Measurements from ENCODE around the gene RDH16.
A peak's percentile ranks its signal among the peaks of the same experiment; 100 is the strongest.

RDH16 gene

GRCh38 chr12:56957229-56958052 lies at the start of gene RDH16:
Gene RDH16, minus strand, starts transcription at chr12:56957608. Its CDS starts 146 bp downstream, at chr12:56957462.
- Histone ChIP-seq H3K4me3 (no peak within 1 kb of the TSS), H3K27me3 (no peaks in the 10 kb centered on the region), H3K4me1 (peaks cover 0 to 22% (median 0%) of the 10 kb centered on the region in 10 experiments; a peak in 7 of 20 replicates), H3K4me2 (no peak within 1 kb of the TSS), H4K20me1 (no peaks in the 10 kb centered on the region), H3K36me3 (no peaks in the 10 kb centered on the region), H3K9ac (no peak within 1 kb of the TSS), H3K27ac (no peak within 1 kb of the TSS), H3K9me3 (replicated peaks in 1 of 11) (peaks cover 10 to 22% (median 15%) of the 10 kb centered on the region in 11 experiments; a peak in 21 of 22 replicates)
- no peak for TF ChIP-seq Cebpa-rat (IDR thresholded peaks at IDR 0.05)

- no peaks in the 10 kb centered on the region for H3K27me3 ChIP-seq
- H3K4me1 ChIP-seq = peaks cover 12 to 48% (median 22%) of the 10 kb centered on the region in 10 experiments
- peak overlapping the region; percentile 73 to 96 (median 91); a peak in 18 of 20 replicates for H3K4me3 ChIP-seq
- H3K27ac ChIP-seq = peak overlapping the region in 9 of 11 experiments; percentile 0 to 93 (median 43); a peak in 13 of 22 replicates
- no peaks in the 10 kb centered on the region for H3K9me3 ChIP-seq (replicated peaks in 1 of 11)
- no peak for TF ChIP-seq Cebpa-rat (IDR thresholded peaks at IDR 0.05)
- H3K36me3 ChIP-seq = peaks cover 28 to 31% (median 30%) of the 10 kb centered on the region in 11 experiments
- H3K4me2 ChIP-seq = peak overlapping the region; percentile 33 to 70 (median 59); a peak in 20 of 22 replicates
- peaks cover 11 to 40% (median 32%) of the 10 kb centered on the region in 11 experiments; a peak in 21 of 22 replicates for H4K20me1 ChIP-seq
- H3K9ac ChIP-seq = peak overlapping the region; percentile 9 to 98 (median 96); a peak in 18 of 22 replicates
These were observed 49.5 kb upstream of the RDH16 start for GRCh38 chr12:57006809-57007475.

GRCh38 chr12:57005980-57006808 lies 48.8 kb upstream of the RDH16 start, which contains the start of gene ZBTB39:
Gene ZBTB39, minus strand, starts transcription at chr12:57006546. Its CDS starts 1,629 bp downstream, at chr12:57004917.
- Histone ChIP-seq H3K36me3 (peaks cover 35 to 39% (median 37%) of the 10 kb centered on the region in 11 experiments), H3K4me1 (peaks cover 12 to 56% (median 27%) of the 10 kb centered on the region in 10 experiments), H3K4me2 (peak within 1 kb of the TSS; percentile 77 to 97 (median 93)), H3K27me3 (no peaks in the 10 kb centered on the region), H3K9ac (peak within 1 kb of the TSS; percentile 92 to 98 (median 96)), H3K27ac (peak within 1 kb of the TSS; percentile 74 to 94 (median 92)), H3K4me3 (peak within 1 kb of the TSS; percentile 73 to 96 (median 91)), H3K9me3 (replicated peaks in 1 of 11) (no peaks in the 10 kb centered on the region), H4K20me1 (peaks cover 16 to 48% (median 40%) of the 10 kb centered on the region in 11 experiments; a peak in 21 of 22 replicates)
- TF ChIP-seq Cebpa-rat (IDR thresholded peaks at IDR 0.05) = no peak

- TF ChIP-seq Cebpa-rat (IDR thresholded peaks at IDR 0.05) = no peak
- peaks cover 45 to 54% (median 53%) of the 10 kb centered on the region in 11 experiments for H3K36me3 ChIP-seq
- H3K4me3 ChIP-seq = peak overlapping the region in 9 of 10 experiments; percentile 73 to 96 (median 92); a peak in 12 of 20 replicates
- H3K27ac ChIP-seq = peak overlapping the region in 1 of 11 experiments; percentile 92; a peak in 1 of 22 replicates
- H3K4me1 ChIP-seq = peaks cover 20 to 71% (median 42%) of the 10 kb centered on the region in 10 experiments
- H3K9me3 ChIP-seq (replicated peaks in 1 of 11) = no peaks in the 10 kb centered on the region
- H3K9ac ChIP-seq = peak overlapping the region; percentile 92 to 98 (median 96); a peak in 13 of 22 replicates
- H3K4me2 ChIP-seq = peak overlapping the region; percentile 77 to 97 (median 93)
- H3K27me3 ChIP-seq = no peaks in the 10 kb centered on the region
- peaks cover 25 to 63% (median 55%) of the 10 kb centered on the region in 11 experiments; a peak in 21 of 22 replicates for H4K20me1 ChIP-seq
These were observed 47.2 kb upstream of the RDH16 start for GRCh38 chr12:57004651-57005050.

GRCh38 chr12:57003395-57003794 lies 46.0 kb upstream of the RDH16 start:
- no peak overlapping the region for H3K4me3 ChIP-seq
- peaks cover 45 to 65% (median 59%) of the 10 kb centered on the region in 11 experiments for H3K36me3 ChIP-seq

GRCh38 chr12:57001448-57001906 lies 44.1 kb upstream of the RDH16 start:
- Histone ChIP-seq H3K9me3 (replicated peaks in 1 of 11) (no peaks in the 10 kb centered on the region), H3K27ac (no peak overlapping the region), H3K4me2 (peak overlapping the region in 7 of 11 experiments; percentile 2 to 76 (median 24); a peak in 3 of 22 replicates), H3K36me3 (peaks cover 45 to 84% (median 76%) of the 10 kb centered on the region in 11 experiments), H4K20me1 (peaks cover 28 to 92% (median 86%) of the 10 kb centered on the region in 11 experiments; a peak in 21 of 22 replicates), H3K9ac (peak overlapping the region in 4 of 11 experiments; percentile 21 to 40 (median 37); a peak in 1 of 22 replicates), H3K4me3 (no peak overlapping the region), H3K4me1 (peaks cover 28 to 60% (median 44%) of the 10 kb centered on the region in 10 experiments), H3K27me3 (no peaks in the 10 kb centered on the region)
- TF ChIP-seq Cebpa-rat (IDR thresholded peaks at IDR 0.05) = no peak

More at GRCh38 chr12:57003395-57003794, 46.0 kb upstream of the RDH16 start:
- Histone ChIP-seq H4K20me1 (peaks cover 28 to 74% (median 68%) of the 10 kb centered on the region in 11 experiments; a peak in 21 of 22 replicates), H3K4me1 (peaks cover 28 to 75% (median 53%) of the 10 kb centered on the region in 10 experiments), H3K4me2 (no peak overlapping the region), H3K9ac (no peak overlapping the region), H3K9me3 (replicated peaks in 1 of 11) (no peaks in the 10 kb centered on the region), H3K27me3 (no peaks in the 10 kb centered on the region), H3K27ac (no peak overlapping the region)
- no peak for TF ChIP-seq Cebpa-rat (IDR thresholded peaks at IDR 0.05)

GRCh38 chr12:57000393-57000792 lies 43.0 kb upstream of the RDH16 start:
- no peaks in the 10 kb centered on the region for H3K9me3 ChIP-seq (replicated peaks in 1 of 11)
- H3K27ac ChIP-seq = peak overlapping the region in 2 of 11 experiments; percentile 7 to 22; a peak in 3 of 22 replicates
- H3K4me2 ChIP-seq = peak overlapping the region in 7 of 11 experiments; percentile 2 to 76 (median 47); a peak in 9 of 22 replicates
- peaks cover 54 to 93% (median 86%) of the 10 kb centered on the region in 11 experiments for H3K36me3 ChIP-seq
- H3K4me3 ChIP-seq = no peak overlapping the region
- H3K4me1 ChIP-seq = peaks cover 25 to 59% (median 42%) of the 10 kb centered on the region in 10 experiments
- H3K9ac ChIP-seq = peak overlapping the region in 7 of 11 experiments; percentile 7 to 40 (median 26); a peak in 6 of 22 replicates
- no peaks in the 10 kb centered on the region for H3K27me3 ChIP-seq
- peaks cover 28 to 100% (median 92%) of the 10 kb centered on the region in 11 experiments; a peak in 21 of 22 replicates for H4K20me1 ChIP-seq
- TF ChIP-seq Cebpa-rat (IDR thresholded peaks at IDR 0.05) = no peak

Measured in BLaER1 treated with 17β-estradiol and CSF1 and Interleukin-3, amounts not matched to agents 10 nM and 100 nM (cell line).